ENCODE results near the gene GRIFIN.

Gene GRIFIN

DNA sequence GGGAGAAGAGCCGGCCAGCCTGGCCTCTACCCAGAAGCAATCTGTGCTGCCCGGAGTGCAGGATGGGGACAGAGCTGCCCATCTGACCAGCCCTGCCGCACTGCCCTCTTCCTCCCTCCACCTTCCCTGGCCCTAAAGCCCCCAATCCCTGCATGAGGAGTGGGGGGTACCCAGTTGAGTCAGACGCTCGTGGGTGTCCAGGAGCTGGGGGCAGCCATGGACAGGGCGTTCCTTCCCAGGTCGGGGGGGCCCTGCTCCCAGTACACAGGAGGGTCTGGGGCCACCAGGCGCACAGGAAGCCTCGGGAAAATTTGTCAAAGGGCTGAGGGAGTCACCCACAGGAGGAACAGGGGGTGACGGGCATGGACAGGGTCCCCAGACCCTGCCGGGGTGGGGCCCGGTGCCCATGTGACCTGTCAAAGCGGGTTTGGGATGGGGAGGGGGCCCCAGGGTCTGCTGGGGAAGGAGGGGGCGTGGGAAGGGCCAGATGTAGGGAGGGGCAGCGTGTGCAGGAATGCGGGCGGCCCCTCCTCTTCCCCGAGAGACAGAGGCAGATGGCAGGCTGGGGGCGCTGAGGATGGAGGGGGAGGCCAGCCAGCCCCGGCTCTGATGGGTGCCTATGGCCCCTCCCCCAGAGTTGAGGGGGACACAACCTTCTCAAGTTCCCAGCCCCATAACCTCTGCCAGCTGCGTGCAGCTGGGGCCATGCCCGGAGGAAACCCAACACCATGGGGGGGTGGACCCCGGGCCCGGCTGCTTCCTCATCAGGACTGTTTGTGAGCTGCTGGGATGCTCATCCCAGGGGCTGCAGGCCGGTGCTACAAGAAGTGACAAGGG is 21.5 kb upstream of the GRIFIN start:
- no peak overlapping the region for H3K4me3 ChIP-seq (ENCODE audit: low read length)
- H4K20me1 ChIP-seq (ENCODE audit: control insufficient read depth, insufficient read depth, low read depth, low read length), result no peaks in the 10 kb centered on the region
- H3K4me1 ChIP-seq (ENCODE audit: control insufficient read depth, low read length), result no peaks in the 10 kb centered on the region
- no peaks in the 10 kb centered on the region for H3K9me2 ChIP-seq (replicated peaks; ENCODE audit: control insufficient read depth, low read length)
- no peak overlapping the region for H3K4me2 ChIP-seq (ENCODE audit: low read length)
- no peak overlapping the region for H3K27ac ChIP-seq (ENCODE audit: low read depth, low read length)
- H3F3A ChIP-seq (ENCODE audit: control insufficient read depth, insufficient read depth), result no peaks in the 10 kb centered on the region
- TF ChIP-seq, protein P1, sequence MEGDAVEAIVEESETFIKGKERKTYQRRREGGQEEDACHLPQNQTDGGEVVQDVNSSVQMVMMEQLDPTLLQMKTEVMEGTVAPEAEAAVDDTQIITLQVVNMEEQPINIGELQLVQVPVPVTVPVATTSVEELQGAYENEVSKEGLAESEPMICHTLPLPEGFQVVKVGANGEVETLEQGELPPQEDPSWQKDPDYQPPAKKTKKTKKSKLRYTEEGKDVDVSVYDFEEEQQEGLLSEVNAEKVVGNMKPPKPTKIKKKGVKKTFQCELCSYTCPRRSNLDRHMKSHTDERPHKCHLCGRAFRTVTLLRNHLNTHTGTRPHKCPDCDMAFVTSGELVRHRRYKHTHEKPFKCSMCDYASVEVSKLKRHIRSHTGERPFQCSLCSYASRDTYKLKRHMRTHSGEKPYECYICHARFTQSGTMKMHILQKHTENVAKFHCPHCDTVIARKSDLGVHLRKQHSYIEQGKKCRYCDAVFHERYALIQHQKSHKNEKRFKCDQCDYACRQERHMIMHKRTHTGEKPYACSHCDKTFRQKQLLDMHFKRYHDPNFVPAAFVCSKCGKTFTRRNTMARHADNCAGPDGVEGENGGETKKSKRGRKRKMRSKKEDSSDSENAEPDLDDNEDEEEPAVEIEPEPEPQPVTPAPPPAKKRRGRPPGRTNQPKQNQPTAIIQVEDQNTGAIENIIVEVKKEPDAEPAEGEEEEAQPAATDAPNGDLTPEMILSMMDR (IDR thresholded peaks at IDR 0.05; ENCODE audit: low read depth, low read length, poor library complexity, severe bottlenecking), result no peak
- TF ChIP-seq EZH2phosphoT487 (IDR thresholded peaks at IDR 0.05; ENCODE audit: borderline replicate concordance, low read length), result no peak
- H3K79me2 ChIP-seq (ENCODE audit: control insufficient read depth, low read length), result no peaks in the 10 kb centered on the region
- no peaks in the 10 kb centered on the region for H3K9me3 ChIP-seq (ENCODE audit: control insufficient read depth, insufficient read depth, low read length)
- peaks cover 38% of the 10 kb centered on the region for H3K27me3 ChIP-seq (ENCODE audit: control insufficient read depth, low read length)
- no peaks in the 10 kb centered on the region for H3K36me3 ChIP-seq (ENCODE audit: control insufficient read depth, low read length)

DNA sequence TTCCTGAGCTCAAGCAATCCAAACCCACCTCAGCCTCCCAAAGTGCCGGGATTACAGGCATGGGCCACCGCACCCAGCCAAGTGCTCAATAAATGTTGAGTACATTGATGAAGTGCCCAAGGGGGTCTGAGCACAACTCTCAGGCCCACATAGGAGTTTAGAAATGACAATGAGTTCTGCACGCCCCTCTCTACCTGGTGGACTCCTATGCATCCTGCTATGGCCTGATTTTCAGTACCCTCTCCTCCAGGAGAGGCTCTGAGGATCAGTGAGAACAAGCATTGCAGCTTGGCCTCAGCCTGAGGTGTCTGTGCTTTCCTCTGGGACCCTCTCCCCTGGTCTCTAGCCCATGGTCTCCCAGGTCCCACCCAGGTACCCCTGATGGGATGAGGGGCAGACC is 20.9 kb upstream of the GRIFIN start:
- Histone ChIP-seq H3K9me2 (replicated peaks; ENCODE audit: control insufficient read depth, low read length) (no peaks in the 10 kb centered on the region), H3K36me3 (ENCODE audit: control insufficient read depth, low read length) (no peaks in the 10 kb centered on the region), H3K9me3 (ENCODE audit: control insufficient read depth, insufficient read depth, low read length) (no peaks in the 10 kb centered on the region), H3K4me2 (ENCODE audit: low read length) (no peak overlapping the region), H3K4me1 (ENCODE audit: control insufficient read depth, low read length) (no peaks in the 10 kb centered on the region), H4K20me1 (ENCODE audit: control insufficient read depth, insufficient read depth, low read depth, low read length) (no peaks in the 10 kb centered on the region), H3F3A (ENCODE audit: control insufficient read depth, insufficient read depth) (no peaks in the 10 kb centered on the region), H3K79me2 (ENCODE audit: control insufficient read depth, low read length) (no peaks in the 10 kb centered on the region), H3K27me3 (ENCODE audit: control insufficient read depth, low read length) (peaks cover 38% of the 10 kb centered on the region), H3K27ac (ENCODE audit: low read depth, low read length) (no peak overlapping the region), H3K4me3 (ENCODE audit: low read length) (no peak overlapping the region)
- TF ChIP-seq, protein P1 (IDR thresholded peaks at IDR 0.05; ENCODE audit: low read depth, low read length, poor library complexity, severe bottlenecking), result no peak
- TF ChIP-seq EZH2phosphoT487 (IDR thresholded peaks at IDR 0.05; ENCODE audit: borderline replicate concordance, low read length), result no peak

- Histone ChIP-seq H3K4me1 (ENCODE audit: control insufficient read depth, low read length) (no peaks in the 10 kb centered on the region), H4K20me1 (ENCODE audit: control insufficient read depth, insufficient read depth, low read depth, low read length) (no peaks in the 10 kb centered on the region), H3K4me3 (ENCODE audit: low read length) (no peak overlapping the region), H3K9me3 (ENCODE audit: control insufficient read depth, insufficient read depth, low read length) (no peaks in the 10 kb centered on the region), H3K27ac (ENCODE audit: low read depth, low read length) (no peak overlapping the region), H3K36me3 (ENCODE audit: control insufficient read depth, low read length) (no peaks in the 10 kb centered on the region), H3F3A (ENCODE audit: control insufficient read depth, insufficient read depth) (no peaks in the 10 kb centered on the region), H3K79me2 (ENCODE audit: control insufficient read depth, low read length) (no peaks in the 10 kb centered on the region), H3K4me2 (ENCODE audit: low read length) (no peak overlapping the region), H3K27me3 (ENCODE audit: control insufficient read depth, low read length) (peaks cover 38% of the 10 kb centered on the region), H3K9me2 (replicated peaks; ENCODE audit: control insufficient read depth, low read length) (no peaks in the 10 kb centered on the region)
- TF ChIP-seq, protein P1 (IDR thresholded peaks at IDR 0.05; ENCODE audit: low read depth, low read length, poor library complexity, severe bottlenecking), result no peak
- TF ChIP-seq EZH2phosphoT487 (IDR thresholded peaks at IDR 0.05; ENCODE audit: borderline replicate concordance, low read length), result no peak
These were observed 20.2 kb upstream of the GRIFIN start for GRCh38 chr7:2496375-2496774.
